HepG2 (cell line): ENCODE data around the gene CCDC102B. TPM values are rescaled to one million over a fixed set of nuclear protein-coding genes. Genes with fewer than 3 reads are reported as not detected.

Experiments used
- ATAC-seq: fragments of 200-7000 bp; cut with Tn5 transposase; 3 replicates; pipeline ENCODE4 v1.9.1; 2020; ENCODE audit warnings: mild to moderate bottlenecking, moderate library complexity
- BruUV-seq: library from RNA; stranded (reverse); fragments of 400-500 nt; replicated peaks from 2 replicates; lab custom pipeline; 2021; lab: Mats Ljungman, UMichigan
- CTCF ChIA-PET: fragments of 300-600 bp; formaldehyde crosslinking; extraction: SDS; loops from one replicate; lab custom pipeline; 2021; ENCODE audit warnings: low total read pairs, inconsistent platforms, low intra/inter-chr PET ratio; lab: Yijun Ruan, JAX
- POLR2A ChIA-PET: fragments of 350-600 bp; sonication (Branson Sonifier 250); formaldehyde crosslinking; loops from one replicate; lab custom pipeline; 2020; ENCODE audit warnings: antibody characterized with exemption, inconsistent platforms; lab: Yijun Ruan, JAX
- DNase-seq: peaks from one replicate; pipeline ENCODE4 v3.0.0-alpha.2; 2015; ENCODE audit warnings: low spot score
- FAIRE-seq: peaks from 3 replicates; lab custom pipeline; 2011; peaks lifted over from hg19 to GRCh38; lab: Jason Lieb, UNC
- H2AFZ ChIP-seq: one replicate; pipeline ENCODE4 v1.6.1; 2011; ENCODE audit warnings: low read length, inconsistent platforms
- H3K27ac ChIP-seq: fragments of 300-600 bp; 3 replicates; pipeline ENCODE4 v1.8.0; 2011; ENCODE audit warnings: mixed run types, mild to moderate bottlenecking, mixed read lengths, low read length, inconsistent platforms; ENCODE audit not compliant: insufficient read depth; ENCODE audit errors: extremely low read length
- H3K27me3 ChIP-seq, 2 experiments: fragments of 200-600 bp in 1 of 2; 2 replicates in 1 of 2; 3 replicates in 1 of 2; pipeline versions ENCODE4 v1.6.0 to v1.8.0; 2011; ENCODE audit warnings: low read length in 2 of 2, mild to moderate bottlenecking in 2 of 2, moderate library complexity in 2 of 2, inconsistent platforms in 1 of 2; ENCODE audit not compliant: insufficient read depth in 2 of 2, control insufficient read depth in 1 of 2
- H3K36me3 ChIP-seq, 2 experiments: fragments of 200-600 bp in 1 of 2; replicated peaks in 1 of 2; 2 replicates in 1 of 2; 3 replicates in 1 of 2; pipeline versions ENCODE4 v1.5.1 to v1.8.0; 2011; ENCODE audit warnings: low read length in 2 of 2, inconsistent platforms in 1 of 2; ENCODE audit not compliant: insufficient read depth in 2 of 2, control insufficient read depth in 1 of 2
- H3K4me1 ChIP-seq: 2 replicates; pipeline ENCODE4 v1.5.1; 2012; ENCODE audit warnings: low read length, inconsistent platforms; ENCODE audit not compliant: insufficient read depth
- H3K4me2 ChIP-seq: 2 replicates; pipeline ENCODE4 v1.6.0; 2011; ENCODE audit warnings: low read depth, low read length, inconsistent platforms
- H3K4me3 ChIP-seq, 3 experiments: fragments of 200-600 bp in 1 of 3; sonication (generic), shearing (Covaris generic) in 1 of 3; replicated peaks in 1 of 3; 2 replicates each; pipeline ENCODE4 v1.5.1; 2011 to 2016; ENCODE audit warnings: low read length in 3 of 3, inconsistent platforms in 2 of 3, low read depth in 2 of 3, mild to moderate bottlenecking in 2 of 3, control low read depth in 1 of 3, mixed read lengths in 1 of 3; ENCODE audit not compliant: insufficient read depth in 1 of 3
- H3K79me2 ChIP-seq: one replicate; pipeline ENCODE4 v1.6.1; 2011; ENCODE audit warnings: low read length, inconsistent platforms; ENCODE audit not compliant: insufficient read depth
- H3K9ac ChIP-seq: 2 replicates; pipeline ENCODE4 v1.6.0; 2011; ENCODE audit warnings: mild to moderate bottlenecking, low read depth, low read length, inconsistent platforms; ENCODE audit not compliant: insufficient read depth
- H3K9me3 ChIP-seq: 2 replicates; pipeline ENCODE4 v1.5.1; 2012; ENCODE audit warnings: mild to moderate bottlenecking, low read length
- H4K20me1 ChIP-seq: 2 replicates; pipeline ENCODE4 v1.6.0; 2011; ENCODE audit warnings: inconsistent platforms, mild to moderate bottlenecking, low read length, moderate library complexity; ENCODE audit not compliant: insufficient read depth
- CREBL2 ChIP-seq: sonication (generic); formaldehyde crosslinking; IDR thresholded peaks from 2 replicates; pipeline ENCODE4 v1.8.1; 2023; ENCODE audit warnings: missing genetic modification reagents, mild to moderate bottlenecking, borderline replicate concordance
- FUBP1 ChIP-seq: sonication (generic); formaldehyde crosslinking; IDR thresholded peaks from 2 replicates; pipeline ENCODE4 v1.5.1; 2020; ENCODE audit warnings: missing genetic modification reagents, mild to moderate bottlenecking, borderline replicate concordance
- HNF4A ChIP-seq: sonication (generic); formaldehyde crosslinking; IDR thresholded peaks from 2 replicates; pipeline ENCODE4 v1.4.0; 2020; ENCODE audit warnings: missing genetic modification reagents
- HNRNPH1 ChIP-seq: fragments of 200-400 bp; formaldehyde crosslinking; optimal IDR thresholded peaks from 2 replicates; pipeline ENCODE3; 2017; ENCODE audit warnings: mild to moderate bottlenecking, low read depth, low read length
- MIER2 ChIP-seq: IDR thresholded peaks from 2 replicates; pipeline ENCODE4 v1.6.1; 2016; ENCODE audit warnings: missing biosample characterization, missing genetic modification reagents
- NFE2L2 ChIP-seq: fragments of 150-350 bp; IDR thresholded peaks from 2 replicates; pipeline ENCODE4 v1.6.1; 2014; ENCODE audit warnings: low read length
- NFIC ChIP-seq: IDR thresholded peaks from 2 replicates; pipeline ENCODE4 v1.6.1; 2012; ENCODE audit warnings: mild to moderate bottlenecking, low read length, inconsistent platforms
- PBX2 ChIP-seq: IDR thresholded peaks from 2 replicates; pipeline ENCODE4 v1.6.1; 2016; ENCODE audit warnings: control low read depth
- PHF5A ChIP-seq: IDR thresholded peaks from one replicate; pipeline ENCODE4 v1.6.1; 2018; ENCODE audit warnings: low read depth, missing genetic modification reagents; ENCODE audit not compliant: unreplicated experiment
- TBL1XR1 ChIP-seq: fragments of 150-350 bp; IDR thresholded peaks from 2 replicates; pipeline ENCODE4 v1.6.1; 2014; ENCODE audit warnings: borderline replicate concordance, low read length; ENCODE audit not compliant: partially characterized antibody
- ZBTB46 ChIP-seq: sonication (generic); formaldehyde crosslinking; IDR thresholded peaks from 2 replicates; pipeline ENCODE4 v1.4.0; 2020; ENCODE audit warnings: mild to moderate bottlenecking, missing genetic modification reagents, borderline replicate concordance
- ZNF280D ChIP-seq: sonication (generic); formaldehyde crosslinking; IDR thresholded peaks from 2 replicates; pipeline ENCODE4 v1.5.1; 2020; ENCODE audit warnings: mild to moderate bottlenecking, missing genetic modification reagents
- ZNF354B ChIP-seq: sonication (generic); formaldehyde crosslinking; IDR thresholded peaks from 2 replicates; pipeline ENCODE4 v1.8.0; 2022; ENCODE audit warnings: mild to moderate bottlenecking, missing genetic modification reagents
- ZNF577 ChIP-seq: sonication (generic); formaldehyde crosslinking; IDR thresholded peaks from 2 replicates; pipeline ENCODE4 v1.4.0; 2020; ENCODE audit warnings: mild to moderate bottlenecking, low read depth, missing genetic modification reagents, borderline replicate concordance
- WGBS: methylation state at CpG from one replicate; pipeline ENCODE4 v1.1.6; 2017; ENCODE audit warnings: low lambda C conversion rate; 5-methylcytosine and 5-hydroxymethylcytosine counted together
- in situ Hi-C: cut with HindIII; loops from 2 replicates; pipeline ENCODE4 v1.10.0; 2017; ENCODE audit warnings: low pct_unique_long_range_greater_than_20kb; ENCODE audit not compliant: extremely low pct_ligation_motif_present
- intact Hi-C: fragments of 100-400 bp; cut with micrococcal nuclease; formaldehyde crosslinking; loops from one replicate; pipeline ENCODE4 v1.10.0; 2022; ENCODE audit not compliant: unreplicated experiment
- polyA plus RNA-seq, 8 experiments: library from polyadenylated mRNA; depleted of rRNA in 3 of 8; stranded (reverse) in 7 of 8; unstranded in 1 of 8; fragments of >200 nt; fragmentation: Illumina TruSeq in 4 of 8; extraction: Trizol in 4 of 8; gene quantifications; 2 replicates each; pipeline versions ENCODE4 v1.2.1 to v1.2.3, GENCODE V29; 2011 to 2016; ENCODE audit warnings: low read depth in 4 of 8, missing spikeins in 1 of 8, mixed read lengths in 1 of 8; ENCODE audit not compliant: insufficient read depth in 1 of 8
- total RNA-seq, 5 experiments: library from RNA; depleted of rRNA; stranded (reverse); fragments of >200 nt; fragmentation: Illumina TruSeq; extraction: Trizol; gene quantifications; 2 replicates each; pipeline ENCODE4 v1.2.3, GENCODE V29; 2016; ENCODE audit warnings: low read depth in 1 of 5
- TF ChIP-seq, protein P1 (sequence below): sonication (generic); formaldehyde crosslinking; IDR thresholded peaks from 2 replicates; pipeline ENCODE4 v1.5.0; 2020; ENCODE audit warnings: missing genetic modification reagents
- TF ChIP-seq, protein P2 (sequence below): sonication (generic); formaldehyde crosslinking; IDR thresholded peaks from 2 replicates; pipeline ENCODE4 v1.4.0; 2020; ENCODE audit warnings: missing genetic modification reagents

CCDC102B gene
- total and polyA plus RNA-seq, 2 of the 13 experiments (the other 11 are each of a cell fraction or from before 2014, with no cell fraction given) = 2.3 to 3.7 TPM

DNA sequence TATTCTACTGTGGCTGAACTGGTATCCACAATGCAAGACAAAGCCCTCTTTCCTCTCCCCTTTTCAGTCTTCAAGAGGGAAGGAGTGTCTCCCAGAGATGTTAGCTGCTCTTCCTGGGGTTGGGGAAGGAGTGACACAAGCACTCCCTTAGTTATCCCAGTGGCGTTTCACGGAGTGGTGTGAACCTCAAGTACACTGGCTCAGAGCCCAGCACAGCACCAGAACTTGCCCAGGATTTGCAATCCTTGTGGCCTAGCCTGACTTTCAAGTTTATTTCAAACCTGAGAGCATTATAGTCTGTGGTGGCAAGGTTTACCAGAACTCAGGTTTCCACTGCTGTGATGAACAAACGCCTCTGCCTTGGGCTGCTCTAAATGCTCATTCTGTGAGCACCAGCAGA, 162.5 kb downstream of the CCDC102B start:
- no peaks in the 10 kb centered on the region for H3K27me3 ChIP-seq
- no peak for FAIRE-seq
- ATAC-seq = no peak
- H3K79me2 ChIP-seq = no peaks in the 10 kb centered on the region
- H3K27ac ChIP-seq = no peak overlapping the region
- H3K4me2 ChIP-seq = no peak overlapping the region
- H4K20me1 ChIP-seq = no peaks in the 10 kb centered on the region
- no peak for DNase-seq
- H2AFZ ChIP-seq = no peak overlapping the region
- in situ Hi-C loops (no loop called here), intact Hi-C loops (no loop called here)
- no TSS peak for BruUV-seq
- no peak overlapping the region for H3K9ac ChIP-seq
- no peaks in the 10 kb centered on the region for H3K9me3 ChIP-seq
- no peaks in the 10 kb centered on the region for H3K36me3 ChIP-seq
- 7% methylated on average over 3 of the region's 3 CpGs for WGBS
- CTCF ChIA-PET = no interaction called here
- H3K4me3 ChIP-seq = no peak overlapping the region
- no peaks in the 10 kb centered on the region for H3K4me1 ChIP-seq
- POLR2A ChIA-PET = no interaction called here
- TF ChIP-seq, protein P1, sequence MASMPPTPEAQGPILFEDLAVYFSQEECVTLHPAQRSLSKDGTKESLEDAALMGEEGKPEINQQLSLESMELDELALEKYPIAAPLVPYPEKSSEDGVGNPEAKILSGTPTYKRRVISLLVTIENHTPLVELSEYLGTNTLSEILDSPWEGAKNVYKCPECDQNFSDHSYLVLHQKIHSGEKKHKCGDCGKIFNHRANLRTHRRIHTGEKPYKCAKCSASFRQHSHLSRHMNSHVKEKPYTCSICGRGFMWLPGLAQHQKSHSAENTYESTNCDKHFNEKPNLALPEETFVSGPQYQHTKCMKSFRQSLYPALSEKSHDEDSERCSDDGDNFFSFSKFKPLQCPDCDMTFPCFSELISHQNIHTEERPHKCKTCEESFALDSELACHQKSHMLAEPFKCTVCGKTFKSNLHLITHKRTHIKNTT (CRISPR knock-in tag) = no peak
- TF ChIP-seq ZBTB46 (CRISPR knock-in tag) (no peak), FUBP1 (no peak), ZNF577 (no peak), ZNF354B (CRISPR knock-in tag) (no peak), HNF4A (no peak), ZNF280D (CRISPR knock-in tag) (no peak), PHF5A (CRISPR knock-in tag) (no peak), HNRNPH1 (no peak), PBX2 (CRISPR knock-in tag) (no peak), CREBL2 (no peak), MIER2 (no peak), NFIC (no peak), NFE2L2 (no peak), TBL1XR1 (no peak)
- TF ChIP-seq, protein P2, sequence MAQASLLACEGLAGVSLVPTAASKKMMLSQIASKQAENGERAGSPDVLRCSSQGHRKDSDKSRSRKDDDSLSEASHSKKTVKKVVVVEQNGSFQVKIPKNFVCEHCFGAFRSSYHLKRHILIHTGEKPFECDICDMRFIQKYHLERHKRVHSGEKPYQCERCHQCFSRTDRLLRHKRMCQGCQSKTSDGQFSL (CRISPR knock-in tag) = no peak
